H1 (cell line): ENCODE measurements around the gene SYNPR. TPM values are rescaled to one million over a fixed set of nuclear protein-coding genes. Genes with fewer than 3 reads are reported as not detected.

Experiments
- CTCF ChIA-PET: fragments of 300-600 bp; sonication (Branson Sonifier 250); formaldehyde crosslinking; loops from one replicate; lab custom pipeline; 2021; ENCODE audit not compliant: partially characterized antibody; lab: Charles Lee
- POLR2A ChIA-PET: fragments of 300-600 bp; sonication (Branson Sonifier 250); formaldehyde crosslinking; loops from one replicate; lab custom pipeline; 2021; ENCODE audit warnings: inconsistent platforms; ENCODE audit not compliant: partially characterized antibody; lab: Charles Lee
- DNase-seq, 2 experiments: peaks; one replicate each; pipeline versions ENCODE4 v3.0.0 to v3.0.0-alpha.2; 2010 to 2022; ENCODE audit warnings: low spot score in 2 of 2, low read depth in 1 of 2, mixed read lengths in 1 of 2
- FAIRE-seq: peaks from 2 replicates; lab custom pipeline; 2011; peaks lifted over from hg19 to GRCh38; lab: Jason Lieb, UNC
- H2AFZ ChIP-seq: 2 replicates; pipeline ENCODE4 v1.8.1; 2012; ENCODE audit warnings: low read length, inconsistent platforms
- H2AK5ac ChIP-seq: 2 replicates; pipeline ENCODE4 v1.6.1; 2013; ENCODE audit warnings: low read depth, low read length
- H2BK120ac ChIP-seq: replicated peaks from 2 replicates; pipeline ENCODE3; 2013; ENCODE audit warnings: low read depth, low read length, inconsistent platforms
- H2BK12ac ChIP-seq: 2 replicates; pipeline ENCODE4 v1.6.1; 2013; ENCODE audit warnings: low read depth, low read length
- H2BK15ac ChIP-seq: 2 replicates; pipeline ENCODE4 v1.6.1; 2013; ENCODE audit warnings: low read length
- H2BK20ac ChIP-seq: 2 replicates; pipeline ENCODE4 v1.6.1; 2013; ENCODE audit warnings: low read length
- H2BK5ac ChIP-seq: 2 replicates; pipeline ENCODE4 v1.6.1; 2013; ENCODE audit warnings: low read depth, low read length
- H3K14ac ChIP-seq: 2 replicates; pipeline ENCODE4 v1.6.1; 2013; ENCODE audit warnings: inconsistent platforms; ENCODE audit not compliant: insufficient read length
- H3K18ac ChIP-seq: 2 replicates; pipeline ENCODE4 v1.6.1; 2013; ENCODE audit warnings: low read length; ENCODE audit errors: extremely low read depth
- H3K23ac ChIP-seq: 2 replicates; pipeline ENCODE4 v1.6.1; 2013; ENCODE audit warnings: inconsistent platforms; ENCODE audit not compliant: insufficient read length
- H3K23me2 ChIP-seq: 2 replicates; pipeline ENCODE4 v1.6.1; 2013; ENCODE audit warnings: low read depth, low read length
- H3K27ac ChIP-seq: 2 replicates; pipeline ENCODE4 v1.6.1; 2011; ENCODE audit warnings: low read depth, low read length, inconsistent platforms
- H3K27me3 ChIP-seq, 4 experiments: replicated peaks in 1 of 4; 1 replicate in 1 of 4; 2 replicates in 3 of 4; pipeline versions ENCODE4 v1.6.1 to v1.8.1; 2011 to 2013; ENCODE audit warnings: low read length in 3 of 4, mild to moderate bottlenecking in 3 of 4, inconsistent platforms in 2 of 4, mixed read lengths in 2 of 4, moderate library complexity in 1 of 4; ENCODE audit not compliant: control insufficient read depth in 3 of 4, insufficient read depth in 3 of 4; ENCODE audit errors: extremely low read depth in 1 of 4
- H3K36me3 ChIP-seq, 4 experiments: 2 replicates each; pipeline versions ENCODE4 v1.6.1 to v1.8.1; 2011 to 2013; ENCODE audit warnings: mild to moderate bottlenecking in 4 of 4, low read length in 3 of 4, moderate library complexity in 2 of 4, control low read depth in 1 of 4, inconsistent platforms in 1 of 4; ENCODE audit not compliant: insufficient read depth in 4 of 4, control insufficient read depth in 2 of 4
- H3K4ac ChIP-seq: replicated peaks from 2 replicates; pipeline ENCODE3; 2013; ENCODE audit warnings: low read length, low read depth, mixed read lengths, inconsistent platforms; ENCODE audit not compliant: insufficient read length
- H3K4me1 ChIP-seq, 4 experiments: replicated peaks in 1 of 4; 1 replicate in 1 of 4; 2 replicates in 3 of 4; pipeline versions ENCODE4 v1.6.1 to v1.8.1; 2011 to 2013; ENCODE audit warnings: low read length in 3 of 4, inconsistent platforms in 2 of 4, mixed read lengths in 1 of 4; ENCODE audit not compliant: insufficient read depth in 4 of 4, control insufficient read depth in 3 of 4
- H3K4me2 ChIP-seq, 2 experiments: 2 replicates each; pipeline versions ENCODE4 v1.6.1 to v1.8.1; 2011 to 2013; ENCODE audit warnings: low read depth in 2 of 2, low read length in 2 of 2, control low read depth in 1 of 2, inconsistent platforms in 1 of 2, mild to moderate bottlenecking in 1 of 2; ENCODE audit not compliant: insufficient read depth in 1 of 2
- H3K4me3 ChIP-seq, 4 experiments: fragments of 200-600, 300-600 bp in 1 of 4; sonication (generic), shearing (Covaris generic), sonication (Bioruptor Twin) in 1 of 4; 2 replicates each; pipeline versions ENCODE4 v1.5.1 to v1.8.1; 2011 to 2016; ENCODE audit warnings: low read length in 4 of 4, low read depth in 3 of 4, control low read depth in 2 of 4, inconsistent platforms in 2 of 4, mild to moderate bottlenecking in 2 of 4, mixed read lengths in 1 of 4, moderate library complexity in 1 of 4; ENCODE audit not compliant: insufficient read depth in 2 of 4; ENCODE audit errors: extremely low read depth in 1 of 4
- H3K56ac ChIP-seq: replicated peaks from 2 replicates; pipeline ENCODE3; 2013; ENCODE audit warnings: low read depth, mild to moderate bottlenecking, mixed read lengths, low read length, inconsistent platforms; ENCODE audit not compliant: insufficient read length
- H3K79me1 ChIP-seq: 2 replicates; pipeline ENCODE4 v1.6.1; 2013; ENCODE audit warnings: low read depth, low read length, control low read depth
- H3K79me2 ChIP-seq, 2 experiments: 2 replicates each; pipeline versions ENCODE4 v1.6.1 to v1.8.1; 2012 to 2013; ENCODE audit warnings: low read length in 2 of 2, mild to moderate bottlenecking in 2 of 2, inconsistent platforms in 1 of 2; ENCODE audit not compliant: insufficient read depth in 2 of 2, control insufficient read depth in 1 of 2
- H3K9ac ChIP-seq, 4 experiments: replicated peaks in 1 of 4; 1 replicate in 1 of 4; 2 replicates in 3 of 4; pipeline versions ENCODE4 v1.6.1 to v1.8.1; 2011 to 2013; ENCODE audit warnings: low read depth in 3 of 4, low read length in 3 of 4, control low read depth in 2 of 4, mild to moderate bottlenecking in 2 of 4, moderate library complexity in 2 of 4, inconsistent platforms in 1 of 4; ENCODE audit errors: extremely low read depth in 1 of 4
- H3K9me3 ChIP-seq, 2 experiments: 2 replicates each; pipeline versions ENCODE4 v1.6.1 to v1.8.1; 2012 to 2013; ENCODE audit warnings: mild to moderate bottlenecking in 2 of 2, moderate library complexity in 2 of 2, control low read depth in 1 of 2, inconsistent platforms in 1 of 2, low read depth in 1 of 2, low read length in 1 of 2, mixed read lengths in 1 of 2; ENCODE audit not compliant: insufficient read depth in 2 of 2
- H4K20me1 ChIP-seq, 2 experiments: replicated peaks in 1 of 2; 2 replicates each; pipeline versions ENCODE3 to v1.8.1; 2011 to 2013; ENCODE audit warnings: inconsistent platforms in 2 of 2, low read length in 2 of 2, mild to moderate bottlenecking in 1 of 2; ENCODE audit not compliant: insufficient read depth in 2 of 2, control insufficient read depth in 1 of 2
- H4K5ac ChIP-seq: 2 replicates; pipeline ENCODE4 v1.6.1; 2013; ENCODE audit warnings: low read length, low read depth, mixed read lengths, inconsistent platforms; ENCODE audit not compliant: insufficient read length
- H4K8ac ChIP-seq: 2 replicates; pipeline ENCODE4 v1.8.0; 2013; ENCODE audit warnings: mild to moderate bottlenecking, moderate library complexity, low read length, inconsistent platforms; ENCODE audit not compliant: insufficient read depth; ENCODE audit errors: extremely low read depth
- H4K91ac ChIP-seq: replicated peaks from 2 replicates; pipeline ENCODE3; 2013; ENCODE audit warnings: low read length, mixed read lengths, inconsistent platforms; ENCODE audit not compliant: insufficient read length
- ASH2L ChIP-seq: fragments of 200-600, 300-600 bp; sonication (generic); IDR thresholded peaks from one replicate; pipeline ENCODE4 v1.7.1; 2017; ENCODE audit warnings: low read length
- CBX8 ChIP-seq: fragments of 300-800, 300-1000 bp; sonication (generic); IDR thresholded peaks from 2 replicates; pipeline ENCODE4 v1.7.1; 2016; ENCODE audit warnings: low read depth, low read length, borderline replicate concordance
- CEBPB ChIP-seq: IDR thresholded peaks from 2 replicates; pipeline ENCODE4 v1.6.1; 2012; ENCODE audit warnings: low read depth, low read length
- polyA plus RNA-seq, 7 experiments: library from polyadenylated mRNA; depleted of rRNA in 3 of 7; stranded (reverse) in 5 of 7; unstranded in 2 of 7; fragments of >200 nt in 5 of 7; fragments of 200-250 nt in 2 of 7; gene quantifications; 1 replicate in 5 of 7; 2 replicates in 1 of 7; 4 replicates in 1 of 7; pipeline versions ENCODE4 v1.2.1 to v1.2.3, GENCODE V29; 2011 to 2013; ENCODE audit warnings: missing spikeins in 2 of 7, mixed read lengths in 2 of 7
- total RNA-seq: library from RNA; stranded (reverse); fragmentation: NEBNext Ultra II Directional; extraction: Animal tissue kit (Norgen Biotek cat#: 25700); gene quantifications from 2 replicates; pipeline ENCODE4 v1.2.1, GENCODE V29; 2021
- TF ChIP-seq, protein P1 (sequence below), 3 experiments: IDR thresholded peaks; 1 replicate in 2 of 3; 2 replicates in 1 of 3; pipeline versions ENCODE4 v1.5.1 to v1.6.1; 2011; ENCODE audit warnings: low read length in 3 of 3, mild to moderate bottlenecking in 3 of 3, inconsistent platforms in 2 of 3, low read depth in 1 of 3, moderate library complexity in 1 of 3; ENCODE audit not compliant: insufficient read depth in 1 of 3; ENCODE audit errors: control extremely low read depth in 1 of 3

The SYNPR gene
- total and polyA plus RNA-seq, 2 of the 8 experiments (the other 6 are each of a cell fraction or from before 2014, with no cell fraction given) = 0.39 to 0.99 TPM

DNA sequence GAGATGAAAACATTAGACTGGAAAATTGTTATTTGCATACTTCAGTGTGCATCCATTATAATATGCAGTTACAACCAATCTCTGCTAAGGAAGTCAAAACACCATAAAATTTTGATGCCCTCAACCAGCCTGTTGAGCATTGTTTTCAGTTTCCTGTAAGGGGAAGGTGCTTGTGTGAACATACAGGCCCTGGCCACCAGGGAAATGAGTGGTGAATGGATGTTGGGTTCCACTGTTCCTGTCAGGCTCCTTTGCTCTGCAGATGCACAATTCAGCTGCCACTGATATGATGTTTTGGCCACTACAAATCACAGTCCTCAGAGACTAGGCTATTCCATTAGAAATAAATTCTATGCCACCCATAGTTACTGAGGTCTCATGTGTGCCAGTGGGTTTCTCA, 184.6 kb downstream of the SYNPR start:
- ChIA-PET POLR2A (no interaction called here), CTCF (interaction anchor here (0.7 to 2.1 kb wide), 6 partner anchors 10 to 112 kb away, joined by 3 to 5 read pairs (median 4); no protein-coding TSS in a partner anchor)
- H3K9me3 ChIP-seq = no peaks in the 10 kb centered on the region
- H3K4ac ChIP-seq = no peak overlapping the region
- no peaks in the 10 kb centered on the region for H3K27me3 ChIP-seq
- DNase-seq = no peak
- H2AK5ac ChIP-seq = no peak overlapping the region
- no peaks in the 10 kb centered on the region for H3K23me2 ChIP-seq
- no peak overlapping the region for H4K91ac ChIP-seq
- no peak overlapping the region for H3K4me2 ChIP-seq
- no peak overlapping the region for H3K56ac ChIP-seq
- H4K8ac ChIP-seq = no peak overlapping the region
- H2BK20ac ChIP-seq = no peak overlapping the region
- H3K36me3 ChIP-seq = no peaks in the 10 kb centered on the region
- no peak overlapping the region for H3K18ac ChIP-seq
- H4K5ac ChIP-seq = no peak overlapping the region
- H2BK5ac ChIP-seq = no peak overlapping the region
- H2BK12ac ChIP-seq = no peak overlapping the region
- no peak overlapping the region for H3K9ac ChIP-seq
- H3K4me3 ChIP-seq = no peak overlapping the region
- no peak overlapping the region for H3K14ac ChIP-seq
- H4K20me1 ChIP-seq = no peaks in the 10 kb centered on the region
- H2AFZ ChIP-seq = no peak overlapping the region
- FAIRE-seq = peak; percentile 42
- H3K27ac ChIP-seq = no peak overlapping the region
- no peak overlapping the region for H2BK120ac ChIP-seq
- no peaks in the 10 kb centered on the region for H3K79me2 ChIP-seq
- no peaks in the 10 kb centered on the region for H3K79me1 ChIP-seq
- no peaks in the 10 kb centered on the region for H3K4me1 ChIP-seq
- no peak overlapping the region for H3K23ac ChIP-seq
- TF ChIP-seq ASH2L = no peak
- TF ChIP-seq CEBPB = no peak
- TF ChIP-seq, protein P1, sequence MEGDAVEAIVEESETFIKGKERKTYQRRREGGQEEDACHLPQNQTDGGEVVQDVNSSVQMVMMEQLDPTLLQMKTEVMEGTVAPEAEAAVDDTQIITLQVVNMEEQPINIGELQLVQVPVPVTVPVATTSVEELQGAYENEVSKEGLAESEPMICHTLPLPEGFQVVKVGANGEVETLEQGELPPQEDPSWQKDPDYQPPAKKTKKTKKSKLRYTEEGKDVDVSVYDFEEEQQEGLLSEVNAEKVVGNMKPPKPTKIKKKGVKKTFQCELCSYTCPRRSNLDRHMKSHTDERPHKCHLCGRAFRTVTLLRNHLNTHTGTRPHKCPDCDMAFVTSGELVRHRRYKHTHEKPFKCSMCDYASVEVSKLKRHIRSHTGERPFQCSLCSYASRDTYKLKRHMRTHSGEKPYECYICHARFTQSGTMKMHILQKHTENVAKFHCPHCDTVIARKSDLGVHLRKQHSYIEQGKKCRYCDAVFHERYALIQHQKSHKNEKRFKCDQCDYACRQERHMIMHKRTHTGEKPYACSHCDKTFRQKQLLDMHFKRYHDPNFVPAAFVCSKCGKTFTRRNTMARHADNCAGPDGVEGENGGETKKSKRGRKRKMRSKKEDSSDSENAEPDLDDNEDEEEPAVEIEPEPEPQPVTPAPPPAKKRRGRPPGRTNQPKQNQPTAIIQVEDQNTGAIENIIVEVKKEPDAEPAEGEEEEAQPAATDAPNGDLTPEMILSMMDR (IDR thresholded peaks at IDR 0.05; ENCODE audit: control extremely low read depth in 1 of 3, insufficient read depth in 1 of 3, low read depth in 1 of 3, low read length in 3 of 3) = peak in 1 of 3 experiments; percentile 31; a peak in 1 of 4 replicates
- TF ChIP-seq CBX8 = no peak
- H2BK15ac ChIP-seq = no peak overlapping the region
